H1 (cell line): ENCODE measurements around the gene CDH18. TPM values are rescaled to one million over a fixed set of nuclear protein-coding genes. Genes with fewer than 3 reads are reported as not detected.

Experiments used
- CTCF ChIA-PET: fragments of 300-600 bp; sonication (Branson Sonifier 250); formaldehyde crosslinking; loops from one replicate; lab custom pipeline; 2021; ENCODE audit not compliant: partially characterized antibody; lab: Charles Lee
- POLR2A ChIA-PET: fragments of 300-600 bp; sonication (Branson Sonifier 250); formaldehyde crosslinking; loops from one replicate; lab custom pipeline; 2021; ENCODE audit warnings: inconsistent platforms; ENCODE audit not compliant: partially characterized antibody; lab: Charles Lee
- DNase-seq, 2 experiments: peaks; one replicate each; pipeline versions ENCODE4 v3.0.0 to v3.0.0-alpha.2; 2010 to 2022; ENCODE audit warnings: low spot score in 2 of 2, low read depth in 1 of 2, mixed read lengths in 1 of 2
- FAIRE-seq: peaks from 2 replicates; lab custom pipeline; 2011; peaks lifted over from hg19 to GRCh38; lab: Jason Lieb, UNC
- H2AFZ ChIP-seq: 2 replicates; pipeline ENCODE4 v1.8.1; 2012; ENCODE audit warnings: low read length, inconsistent platforms
- H2AK5ac ChIP-seq: 2 replicates; pipeline ENCODE4 v1.6.1; 2013; ENCODE audit warnings: low read depth, low read length
- H2BK120ac ChIP-seq: replicated peaks from 2 replicates; pipeline ENCODE3; 2013; ENCODE audit warnings: low read depth, low read length, inconsistent platforms
- H2BK12ac ChIP-seq: 2 replicates; pipeline ENCODE4 v1.6.1; 2013; ENCODE audit warnings: low read depth, low read length
- H2BK15ac ChIP-seq: 2 replicates; pipeline ENCODE4 v1.6.1; 2013; ENCODE audit warnings: low read length
- H2BK20ac ChIP-seq: 2 replicates; pipeline ENCODE4 v1.6.1; 2013; ENCODE audit warnings: low read length
- H2BK5ac ChIP-seq: 2 replicates; pipeline ENCODE4 v1.6.1; 2013; ENCODE audit warnings: low read depth, low read length
- H3K14ac ChIP-seq: 2 replicates; pipeline ENCODE4 v1.6.1; 2013; ENCODE audit warnings: inconsistent platforms; ENCODE audit not compliant: insufficient read length
- H3K18ac ChIP-seq: 2 replicates; pipeline ENCODE4 v1.6.1; 2013; ENCODE audit warnings: low read length; ENCODE audit errors: extremely low read depth
- H3K23ac ChIP-seq: 2 replicates; pipeline ENCODE4 v1.6.1; 2013; ENCODE audit warnings: inconsistent platforms; ENCODE audit not compliant: insufficient read length
- H3K23me2 ChIP-seq: 2 replicates; pipeline ENCODE4 v1.6.1; 2013; ENCODE audit warnings: low read depth, low read length
- H3K27ac ChIP-seq: 2 replicates; pipeline ENCODE4 v1.6.1; 2011; ENCODE audit warnings: low read depth, low read length, inconsistent platforms
- H3K27me3 ChIP-seq, 4 experiments: replicated peaks in 1 of 4; 1 replicate in 1 of 4; 2 replicates in 3 of 4; pipeline versions ENCODE4 v1.6.1 to v1.8.1; 2011 to 2013; ENCODE audit warnings: low read length in 3 of 4, mild to moderate bottlenecking in 3 of 4, inconsistent platforms in 2 of 4, mixed read lengths in 2 of 4, moderate library complexity in 1 of 4; ENCODE audit not compliant: control insufficient read depth in 3 of 4, insufficient read depth in 3 of 4; ENCODE audit errors: extremely low read depth in 1 of 4
- H3K36me3 ChIP-seq, 4 experiments: 2 replicates each; pipeline versions ENCODE4 v1.6.1 to v1.8.1; 2011 to 2013; ENCODE audit warnings: mild to moderate bottlenecking in 4 of 4, low read length in 3 of 4, moderate library complexity in 2 of 4, control low read depth in 1 of 4, inconsistent platforms in 1 of 4; ENCODE audit not compliant: insufficient read depth in 4 of 4, control insufficient read depth in 2 of 4
- H3K4ac ChIP-seq: replicated peaks from 2 replicates; pipeline ENCODE3; 2013; ENCODE audit warnings: low read length, low read depth, mixed read lengths, inconsistent platforms; ENCODE audit not compliant: insufficient read length
- H3K4me1 ChIP-seq, 4 experiments: replicated peaks in 1 of 4; 1 replicate in 1 of 4; 2 replicates in 3 of 4; pipeline versions ENCODE4 v1.6.1 to v1.8.1; 2011 to 2013; ENCODE audit warnings: low read length in 3 of 4, inconsistent platforms in 2 of 4, mixed read lengths in 1 of 4; ENCODE audit not compliant: insufficient read depth in 4 of 4, control insufficient read depth in 3 of 4
- H3K4me2 ChIP-seq, 2 experiments: 2 replicates each; pipeline versions ENCODE4 v1.6.1 to v1.8.1; 2011 to 2013; ENCODE audit warnings: low read depth in 2 of 2, low read length in 2 of 2, control low read depth in 1 of 2, inconsistent platforms in 1 of 2, mild to moderate bottlenecking in 1 of 2; ENCODE audit not compliant: insufficient read depth in 1 of 2
- H3K4me3 ChIP-seq, 4 experiments: fragments of 200-600, 300-600 bp in 1 of 4; sonication (generic), shearing (Covaris generic), sonication (Bioruptor Twin) in 1 of 4; 2 replicates each; pipeline versions ENCODE4 v1.5.1 to v1.8.1; 2011 to 2016; ENCODE audit warnings: low read length in 4 of 4, low read depth in 3 of 4, control low read depth in 2 of 4, inconsistent platforms in 2 of 4, mild to moderate bottlenecking in 2 of 4, mixed read lengths in 1 of 4, moderate library complexity in 1 of 4; ENCODE audit not compliant: insufficient read depth in 2 of 4; ENCODE audit errors: extremely low read depth in 1 of 4
- H3K56ac ChIP-seq: replicated peaks from 2 replicates; pipeline ENCODE3; 2013; ENCODE audit warnings: low read depth, mild to moderate bottlenecking, mixed read lengths, low read length, inconsistent platforms; ENCODE audit not compliant: insufficient read length
- H3K79me1 ChIP-seq: 2 replicates; pipeline ENCODE4 v1.6.1; 2013; ENCODE audit warnings: low read depth, low read length, control low read depth
- H3K79me2 ChIP-seq, 2 experiments: 2 replicates each; pipeline versions ENCODE4 v1.6.1 to v1.8.1; 2012 to 2013; ENCODE audit warnings: low read length in 2 of 2, mild to moderate bottlenecking in 2 of 2, inconsistent platforms in 1 of 2; ENCODE audit not compliant: insufficient read depth in 2 of 2, control insufficient read depth in 1 of 2
- H3K9ac ChIP-seq, 4 experiments: replicated peaks in 1 of 4; 1 replicate in 1 of 4; 2 replicates in 3 of 4; pipeline versions ENCODE4 v1.6.1 to v1.8.1; 2011 to 2013; ENCODE audit warnings: low read depth in 3 of 4, low read length in 3 of 4, control low read depth in 2 of 4, mild to moderate bottlenecking in 2 of 4, moderate library complexity in 2 of 4, inconsistent platforms in 1 of 4; ENCODE audit errors: extremely low read depth in 1 of 4
- H3K9me3 ChIP-seq, 2 experiments: 2 replicates each; pipeline versions ENCODE4 v1.6.1 to v1.8.1; 2012 to 2013; ENCODE audit warnings: mild to moderate bottlenecking in 2 of 2, moderate library complexity in 2 of 2, control low read depth in 1 of 2, inconsistent platforms in 1 of 2, low read depth in 1 of 2, low read length in 1 of 2, mixed read lengths in 1 of 2; ENCODE audit not compliant: insufficient read depth in 2 of 2
- H4K20me1 ChIP-seq, 2 experiments: replicated peaks in 1 of 2; 2 replicates each; pipeline versions ENCODE3 to v1.8.1; 2011 to 2013; ENCODE audit warnings: inconsistent platforms in 2 of 2, low read length in 2 of 2, mild to moderate bottlenecking in 1 of 2; ENCODE audit not compliant: insufficient read depth in 2 of 2, control insufficient read depth in 1 of 2
- H4K5ac ChIP-seq: 2 replicates; pipeline ENCODE4 v1.6.1; 2013; ENCODE audit warnings: low read length, low read depth, mixed read lengths, inconsistent platforms; ENCODE audit not compliant: insufficient read length
- H4K8ac ChIP-seq: 2 replicates; pipeline ENCODE4 v1.8.0; 2013; ENCODE audit warnings: mild to moderate bottlenecking, moderate library complexity, low read length, inconsistent platforms; ENCODE audit not compliant: insufficient read depth; ENCODE audit errors: extremely low read depth
- H4K91ac ChIP-seq: replicated peaks from 2 replicates; pipeline ENCODE3; 2013; ENCODE audit warnings: low read length, mixed read lengths, inconsistent platforms; ENCODE audit not compliant: insufficient read length
- BACH1 ChIP-seq: IDR thresholded peaks from 2 replicates; pipeline ENCODE4 v1.6.1; 2012; ENCODE audit warnings: low read length, improper control_type of control experiment
- MAFK ChIP-seq: IDR thresholded peaks from 2 replicates; pipeline ENCODE4 v1.6.1; 2012; ENCODE audit warnings: low read depth, mild to moderate bottlenecking, improper control_type of control experiment, low read length
- POLR2A ChIP-seq, 2 experiments: IDR thresholded peaks; 1 replicate in 1 of 2; 2 replicates in 1 of 2; pipeline ENCODE4 v1.6.1; 2011; ENCODE audit warnings: low read depth in 2 of 2, low read length in 2 of 2, mild to moderate bottlenecking in 2 of 2; ENCODE audit errors: control extremely low read depth in 1 of 2
- WGBS, 2 experiments: shearing (Covaris generic) in 1 of 2; methylation state at CpG; one replicate each; pipeline versions ENCODE4 v1.1.6 to v1.1.7; 2013 to 2015; ENCODE audit warnings: low lambda C conversion rate in 2 of 2, mixed read lengths in 2 of 2, inconsistent platforms in 1 of 2, low coverage in 1 of 2, missing lambda C conversion rate in 1 of 2; ENCODE audit not compliant: insufficient replicate concordance in 2 of 2, insufficient coverage in 1 of 2, insufficient read length in 1 of 2; ENCODE audit errors: extremely low coverage in 1 of 2, missing lambda C conversion rate in 1 of 2; 5-methylcytosine and 5-hydroxymethylcytosine counted together
- polyA plus RNA-seq, 7 experiments: library from polyadenylated mRNA; depleted of rRNA in 3 of 7; stranded (reverse) in 5 of 7; unstranded in 2 of 7; fragments of >200 nt in 5 of 7; fragments of 200-250 nt in 2 of 7; gene quantifications; 1 replicate in 5 of 7; 2 replicates in 1 of 7; 4 replicates in 1 of 7; pipeline versions ENCODE4 v1.2.1 to v1.2.3, GENCODE V29; 2011 to 2013; ENCODE audit warnings: missing spikeins in 2 of 7, mixed read lengths in 2 of 7
- total RNA-seq: library from RNA; stranded (reverse); fragmentation: NEBNext Ultra II Directional; extraction: Animal tissue kit (Norgen Biotek cat#: 25700); gene quantifications from 2 replicates; pipeline ENCODE4 v1.2.1, GENCODE V29; 2021

CDH18 gene
- total and polyA plus RNA-seq, 2 of the 8 experiments (the other 6 are each of a cell fraction or from before 2014, with no cell fraction given): 0.30 to 0.32 TPM

DNA sequence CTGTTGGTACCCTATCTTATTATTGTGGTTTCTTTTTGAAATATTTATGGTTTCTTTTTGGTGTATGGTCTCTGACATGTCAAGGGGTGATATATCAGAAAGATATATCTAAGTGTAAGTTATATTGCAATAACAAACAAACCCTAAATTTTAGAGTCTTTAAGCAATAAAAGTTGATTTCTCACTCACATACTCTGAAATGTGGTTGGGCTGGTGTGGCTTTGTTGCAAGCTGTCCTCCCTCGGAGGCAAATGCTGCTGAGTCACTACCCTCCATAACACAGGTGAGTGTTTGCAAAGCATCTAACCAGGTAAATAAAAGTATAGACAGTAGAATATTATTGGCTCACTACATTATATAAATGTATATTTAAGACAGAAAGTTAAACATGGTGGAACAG, 253.2 kb downstream of the CDH18 start:
- no peaks in the 10 kb centered on the region for H3K79me2 ChIP-seq
- FAIRE-seq (no peak), DNase-seq (no peak)
- H3K18ac ChIP-seq: no peak overlapping the region
- no peak overlapping the region for H4K91ac ChIP-seq
- no peak overlapping the region for H2BK5ac ChIP-seq
- no peak overlapping the region for H2BK20ac ChIP-seq
- peak; percentile 80 for TF ChIP-seq BACH1
- TF ChIP-seq MAFK: peak; percentile 53; the same call in 1 of the 2 replicates
- TF ChIP-seq POLR2A (IDR thresholded peaks at IDR 0.05; ENCODE audit: control extremely low read depth in 1 of 2, low read depth in 2 of 2, low read length in 2 of 2): no peak
- H3K4me3 ChIP-seq: no peak overlapping the region
- no peak overlapping the region for H2BK120ac ChIP-seq
- H2BK12ac ChIP-seq: no peak overlapping the region
- H3K27ac ChIP-seq: no peak overlapping the region
- H3K79me1 ChIP-seq: no peaks in the 10 kb centered on the region
- H3K4ac ChIP-seq: no peak overlapping the region
- no peak overlapping the region for H3K56ac ChIP-seq
- ChIA-PET CTCF (no interaction called here), POLR2A (interaction anchor here (1.1 kb wide), 1 partner anchor 9 kb away, joined by 3 read pairs; no protein-coding TSS in a partner anchor)
- no peak overlapping the region for H4K5ac ChIP-seq
- no peak overlapping the region for H3K4me2 ChIP-seq
- H2AK5ac ChIP-seq: no peak overlapping the region
- peaks cover 0 to 4% (median 0%) of the 10 kb centered on the region in 4 experiments; a peak in 2 of 8 replicates for H3K36me3 ChIP-seq
- H4K20me1 ChIP-seq: no peaks in the 10 kb centered on the region
- no peaks in the 10 kb centered on the region for H3K27me3 ChIP-seq
- no peaks in the 10 kb centered on the region for H3K9me3 ChIP-seq
- H3K23ac ChIP-seq: no peak overlapping the region
- no peaks in the 10 kb centered on the region for H3K23me2 ChIP-seq
- no peak overlapping the region for H2AFZ ChIP-seq
- no peak overlapping the region for H2BK15ac ChIP-seq
- 71% methylated on average over 1 of the region's 1 CpG; no CpG with 5 or more reads in 1 of the 2 experiments for WGBS, 2 experiments
- H4K8ac ChIP-seq: no peak overlapping the region
- no peak overlapping the region for H3K9ac ChIP-seq
- peaks cover 1 to 7% (median 4%) of the 10 kb centered on the region in 4 experiments; a peak in 5 of 7 replicates for H3K4me1 ChIP-seq
- no peak overlapping the region for H3K14ac ChIP-seq
